HTR-8/SVneo (cell line): ENCODE measurements around the gene TAB2.
"Not testable (repeated sequence)": the region's sequence is repeated elsewhere in the genome, so short reads cannot be mapped to it uniquely, and the experiment has no call there.

Experiments
- DNase-seq: peaks from one replicate; pipeline ENCODE4 v3.0.0; 2011; ENCODE audit warnings: low spot score, mixed read lengths; ENCODE audit not compliant: insufficient read length
- FAIRE-seq: peaks from 2 replicates; lab custom pipeline; 2011; peaks lifted over from hg19 to GRCh38; lab: Jason Lieb, UNC

TAB2 gene

GRCh38 chr6:149306967-149307366 is 10.5 kb upstream of the TAB2 start:
- FAIRE-seq (no peak), DNase-seq (peak; percentile 30)

GRCh38 chr6:149311293-149311692 is 6.2 kb upstream of the TAB2 start:
- DNase-seq (no peak), FAIRE-seq (no peak)

GRCh38 chr6:149311766-149312165 is 5.7 kb upstream of the TAB2 start:
- no peak for DNase-seq
- no peak for FAIRE-seq

- FAIRE-seq = no peak
- DNase-seq = no peak
Measured at GRCh38 chr6:149313070-149313469, 4.4 kb upstream of the TAB2 start.

GRCh38 chr6:149313861-149314260 is 3.7 kb upstream of the TAB2 start:
- FAIRE-seq (no peak), DNase-seq (no peak)

GRCh38 chr6:149314325-149314905 is 3.1 kb upstream of the TAB2 start:
- FAIRE-seq (no peak), DNase-seq (no peak)

- FAIRE-seq (no peak), DNase-seq (no peak)
Measured at GRCh38 chr6:149316108-149316727, 1.3 kb upstream of the TAB2 start.

- FAIRE-seq (peak; percentile 67), DNase-seq (peak; percentile 76)
Measured at GRCh38 chr6:149316740-149317643, 520 bp upstream of the TAB2 start.

- FAIRE-seq (no peak), DNase-seq (no peak)
Measured at GRCh38 chr6:149318581-149319286, 1.2 kb downstream of the TAB2 start.

GRCh38 chr6:149319422-149319821 is 1.9 kb downstream of the TAB2 start:
- no peak for FAIRE-seq

GRCh38 chr6:149320016-149320415 is 2.5 kb downstream of the TAB2 start:
- DNase-seq, FAIRE-seq: not testable (repeated sequence)

More at GRCh38 chr6:149319422-149319821, 1.9 kb downstream of the TAB2 start:
- no peak for DNase-seq

- no peak for FAIRE-seq
Measured at GRCh38 chr6:149320796-149321195, 3.3 kb downstream of the TAB2 start.

GRCh38 chr6:149323353-149323752 is 5.8 kb downstream of the TAB2 start:
- DNase-seq (no peak), FAIRE-seq (no peak)

More at GRCh38 chr6:149320796-149321195, 3.3 kb downstream of the TAB2 start:
- no peak for DNase-seq

- FAIRE-seq (no peak), DNase-seq (no peak)
Measured at GRCh38 chr6:149323925-149324324, 6.4 kb downstream of the TAB2 start.

- DNase-seq (no peak), FAIRE-seq (no peak)
Measured at GRCh38 chr6:149324428-149324827, 6.9 kb downstream of the TAB2 start.

GRCh38 chr6:149325648-149326236 is 8.2 kb downstream of the TAB2 start:
- DNase-seq (no peak), FAIRE-seq (no peak)

GRCh38 chr6:149327638-149328037 is 10.1 kb downstream of the TAB2 start:
- FAIRE-seq = no peak
- no peak for DNase-seq

GRCh38 chr6:149328083-149328482 is 10.6 kb downstream of the TAB2 start:
- FAIRE-seq = no peak
- DNase-seq = no peak

- no peak for FAIRE-seq
Measured at GRCh38 chr6:149329529-149329928, 12.0 kb downstream of the TAB2 start.

GRCh38 chr6:149330133-149330532 is 12.6 kb downstream of the TAB2 start:
- FAIRE-seq = no peak
- DNase-seq = no peak

More at GRCh38 chr6:149329529-149329928, 12.0 kb downstream of the TAB2 start:
- no peak for DNase-seq
